HG03442 (cell line): Measurements from ENCODE around the gene PRRG2.

Source experiments
- ATAC-seq: cut with Tn5 transposase; IDR thresholded peaks from one replicate; pipeline ENCODE4 v1.9.1; 2021; ENCODE audit warnings: mild to moderate bottlenecking, moderate library complexity; ENCODE audit not compliant: unreplicated experiment

Gene PRRG2

DNA sequence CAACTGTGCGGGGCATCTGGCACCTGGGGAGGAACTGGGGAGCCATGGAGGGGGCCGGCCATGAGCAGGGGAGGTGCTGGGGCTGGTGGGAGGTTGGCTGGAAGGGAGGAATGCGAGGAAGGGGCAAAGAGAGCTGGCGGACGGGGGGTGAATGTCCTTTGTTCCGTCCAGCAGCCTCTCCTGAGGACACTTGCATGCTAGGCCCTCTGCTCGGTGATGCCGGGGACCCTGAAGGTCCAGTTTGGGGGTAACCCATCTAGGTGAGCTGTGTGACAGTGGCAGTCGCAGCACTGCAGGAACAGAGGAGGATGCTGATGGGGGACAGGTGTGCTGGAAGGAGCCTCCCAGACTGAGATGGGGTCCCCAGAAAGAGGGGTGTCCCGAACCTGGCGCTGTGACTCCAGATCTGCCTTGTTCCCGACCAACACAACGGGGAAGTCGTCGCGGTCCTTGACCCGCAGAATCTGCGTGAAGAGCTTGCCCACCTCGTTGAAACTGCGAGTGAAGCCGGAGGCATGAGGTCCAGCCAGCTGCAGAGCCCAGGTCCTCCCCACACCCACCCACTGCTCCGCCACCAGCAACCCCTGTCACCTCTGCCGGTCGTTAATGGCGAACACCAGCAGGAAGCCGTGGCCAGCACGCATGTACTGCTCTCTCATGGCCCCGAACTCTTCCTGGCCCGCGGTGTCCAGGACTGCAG is 55.3 kb downstream of the PRRG2 start:
- ATAC-seq: no peak

DNA sequence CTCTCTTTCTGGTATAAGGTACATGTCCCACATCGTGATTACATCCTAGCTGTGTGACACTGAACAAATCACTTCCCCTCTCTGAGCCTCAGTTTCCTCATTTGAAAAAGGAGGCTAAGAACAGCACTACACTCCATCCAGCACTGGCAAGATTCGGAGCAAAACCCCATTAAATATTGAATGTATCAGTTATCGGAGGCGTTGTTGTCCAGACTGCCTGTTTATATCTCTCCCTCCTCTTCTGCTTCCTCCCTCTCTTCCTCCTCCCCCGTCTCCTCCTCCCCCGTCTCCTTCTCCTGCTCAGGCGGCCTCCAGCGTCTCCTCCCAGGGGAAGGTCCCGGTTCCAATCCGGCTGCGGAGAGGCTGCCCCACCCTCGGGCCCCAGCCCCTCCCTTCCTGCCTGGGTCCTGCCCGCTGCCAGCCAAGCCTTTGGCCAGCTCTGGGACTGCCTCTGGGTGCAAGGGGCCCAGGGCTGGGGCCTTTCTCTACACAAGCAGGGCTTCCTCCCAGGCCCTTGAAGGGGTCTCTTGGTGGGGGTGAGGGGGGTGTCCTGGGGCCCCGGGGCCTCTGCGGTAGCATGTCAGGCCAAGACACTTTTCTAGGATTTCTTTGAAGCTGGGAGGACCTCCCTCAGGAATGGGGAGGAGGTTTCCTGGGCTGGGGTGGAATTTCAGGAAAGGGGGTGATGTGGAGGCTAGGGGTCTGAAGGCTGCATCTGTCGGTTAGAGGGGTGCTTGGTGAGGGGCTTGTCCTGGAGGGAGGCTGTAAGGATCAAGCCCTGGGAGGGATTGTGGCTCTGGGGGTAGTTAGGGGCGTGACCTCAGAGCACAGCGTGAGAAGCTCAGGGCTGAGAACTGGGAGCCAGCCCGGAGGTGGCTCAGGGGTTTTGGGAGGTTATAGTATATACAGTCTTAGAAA is 57.0 kb downstream of the PRRG2 start:
- no peak for ATAC-seq

DNA sequence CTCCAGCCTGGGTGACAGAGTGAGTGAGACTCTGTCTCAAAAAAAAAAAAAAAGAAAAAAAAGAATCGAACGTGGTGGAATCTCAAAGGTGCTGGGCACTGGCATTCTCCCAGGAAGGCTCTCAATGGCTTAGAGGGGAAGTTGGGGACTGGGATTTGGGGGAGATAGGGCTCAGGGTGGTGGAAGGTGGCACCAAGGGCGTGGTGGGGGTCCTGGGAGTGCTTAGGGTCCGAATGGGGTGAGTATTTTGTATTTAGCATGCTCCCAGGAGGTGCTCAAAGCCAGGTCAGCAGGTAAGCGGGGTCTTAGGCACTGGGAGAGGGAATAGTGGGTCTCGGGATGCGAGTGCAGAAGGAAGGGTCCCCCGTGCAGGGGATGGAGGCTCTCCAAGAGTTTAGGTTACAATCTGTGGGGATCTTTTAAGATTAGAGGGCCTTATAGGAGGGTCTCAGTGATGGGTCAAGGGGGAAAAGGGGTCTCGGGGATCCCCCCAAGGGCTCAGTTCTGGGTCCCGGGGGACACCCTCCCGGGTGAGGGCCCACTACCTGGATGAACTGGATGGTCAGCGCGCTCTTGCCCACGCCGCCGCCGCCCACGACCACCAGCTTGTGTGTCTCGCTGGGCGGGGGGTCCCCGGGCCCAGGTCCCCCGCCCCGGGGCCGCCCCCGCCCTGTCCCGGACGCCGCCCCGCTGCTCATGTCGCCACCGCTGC is 58.4 kb downstream of the PRRG2 start:
- no peak for ATAC-seq

DNA sequence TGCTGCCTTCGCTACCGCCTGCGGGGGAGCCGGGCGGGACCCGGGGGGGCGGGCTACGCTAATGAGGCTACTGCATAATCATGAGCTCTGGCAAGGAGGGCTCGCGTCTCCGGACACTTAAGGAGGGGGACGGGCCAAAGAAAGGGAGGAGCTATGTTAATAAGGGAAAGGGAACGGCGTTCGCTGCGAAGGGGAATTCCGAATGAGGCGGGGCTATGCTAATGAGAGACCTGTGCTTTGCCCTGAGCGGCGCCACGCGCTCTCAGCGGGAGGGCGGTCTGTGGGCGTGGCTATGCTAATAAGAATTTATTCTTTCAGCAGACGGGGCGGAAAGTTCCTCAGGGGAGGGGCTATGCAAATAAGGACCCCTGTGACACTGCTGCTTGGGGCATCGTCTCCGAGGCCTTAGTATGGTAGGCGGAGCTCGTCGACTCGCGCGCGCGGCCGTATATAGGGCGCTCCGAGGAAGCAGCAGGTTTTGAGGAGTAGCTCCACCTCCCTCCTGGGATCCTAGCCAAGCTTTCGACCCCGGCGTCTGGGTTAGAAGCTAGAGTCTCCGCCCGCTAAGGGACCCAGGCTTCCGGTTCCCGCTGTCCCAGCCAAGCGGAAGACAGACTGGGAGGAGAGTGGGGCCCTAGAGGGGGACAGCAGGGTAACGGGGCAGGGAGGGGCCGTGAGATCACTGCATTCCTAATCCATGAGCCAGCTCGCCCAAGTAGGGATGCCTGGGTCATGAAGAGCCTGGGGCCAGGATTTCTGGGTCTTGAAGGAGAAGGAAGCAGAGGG is 59.2 kb downstream of the PRRG2 start, which contains the start of gene RRAS:
Gene RRAS (minus strand): TSS at position 31 of the 786 bp plus-strand sequence. CDS start 45 bp downstream, outside the sequence.
- ATAC-seq: peak; percentile 54
